HepG2 (cell line): ENCODE results near the gene CARD9.

Source experiments
- FOXJ3 ChIP-seq: sonication (generic); formaldehyde crosslinking; IDR thresholded peaks from 2 replicates; pipeline ENCODE4 v1.4.0; 2020; ENCODE audit warnings: missing genetic modification reagents, mild to moderate bottlenecking, borderline replicate concordance
- JUND ChIP-seq: sonication (generic); formaldehyde crosslinking; IDR thresholded peaks from 2 replicates; pipeline ENCODE4 v1.8.0; 2022; ENCODE audit warnings: mild to moderate bottlenecking, missing genetic modification reagents
- KAT2B ChIP-seq: fragments of 150-350 bp; IDR thresholded peaks from 2 replicates; pipeline ENCODE4 v1.6.1; 2014; ENCODE audit warnings: low read depth, low read length, borderline replicate concordance
- KLF13 ChIP-seq: sonication (generic); formaldehyde crosslinking; IDR thresholded peaks from 2 replicates; pipeline ENCODE4 v1.4.0; 2020; ENCODE audit warnings: mild to moderate bottlenecking, missing genetic modification reagents
- NR2C2 ChIP-seq: sonication (generic); formaldehyde crosslinking; IDR thresholded peaks from 2 replicates; pipeline ENCODE4 v1.4.0; 2020; ENCODE audit warnings: missing genetic modification reagents, mild to moderate bottlenecking, moderate library complexity, borderline replicate concordance
- POLR2A ChIP-seq, 2 experiments: IDR thresholded peaks; 2 replicates each; pipeline ENCODE4 v1.6.1; 2011; ENCODE audit warnings: low read depth in 2 of 2, low read length in 2 of 2, mild to moderate bottlenecking in 1 of 2, moderate library complexity in 1 of 2; ENCODE audit not compliant: insufficient read depth in 1 of 2
- ZBTB1 ChIP-seq: sonication (generic); formaldehyde crosslinking; IDR thresholded peaks from 2 replicates; pipeline ENCODE4 v1.4.0; 2020; ENCODE audit warnings: missing genetic modification reagents, borderline replicate concordance
- ZFX ChIP-seq: sonication (generic); formaldehyde crosslinking; IDR thresholded peaks from 2 replicates; pipeline ENCODE4 v1.4.0; 2020; ENCODE audit warnings: mild to moderate bottlenecking, low read depth, missing genetic modification reagents, moderate library complexity
- ZNF740 ChIP-seq: sonication (generic); formaldehyde crosslinking; IDR thresholded peaks from 2 replicates; pipeline ENCODE4 v1.4.0; 2020; ENCODE audit warnings: missing genetic modification reagents
- TF ChIP-seq, protein P1 (sequence below): sonication (generic); formaldehyde crosslinking; IDR thresholded peaks from 2 replicates; pipeline ENCODE4 v1.4.0; 2020; ENCODE audit warnings: missing genetic modification reagents

GRCh38 chr9:136326761-136327303, 46.6 kb downstream of the CARD9 start:
- no peak for TF ChIP-seq ZNF740
- TF ChIP-seq, protein P1, sequence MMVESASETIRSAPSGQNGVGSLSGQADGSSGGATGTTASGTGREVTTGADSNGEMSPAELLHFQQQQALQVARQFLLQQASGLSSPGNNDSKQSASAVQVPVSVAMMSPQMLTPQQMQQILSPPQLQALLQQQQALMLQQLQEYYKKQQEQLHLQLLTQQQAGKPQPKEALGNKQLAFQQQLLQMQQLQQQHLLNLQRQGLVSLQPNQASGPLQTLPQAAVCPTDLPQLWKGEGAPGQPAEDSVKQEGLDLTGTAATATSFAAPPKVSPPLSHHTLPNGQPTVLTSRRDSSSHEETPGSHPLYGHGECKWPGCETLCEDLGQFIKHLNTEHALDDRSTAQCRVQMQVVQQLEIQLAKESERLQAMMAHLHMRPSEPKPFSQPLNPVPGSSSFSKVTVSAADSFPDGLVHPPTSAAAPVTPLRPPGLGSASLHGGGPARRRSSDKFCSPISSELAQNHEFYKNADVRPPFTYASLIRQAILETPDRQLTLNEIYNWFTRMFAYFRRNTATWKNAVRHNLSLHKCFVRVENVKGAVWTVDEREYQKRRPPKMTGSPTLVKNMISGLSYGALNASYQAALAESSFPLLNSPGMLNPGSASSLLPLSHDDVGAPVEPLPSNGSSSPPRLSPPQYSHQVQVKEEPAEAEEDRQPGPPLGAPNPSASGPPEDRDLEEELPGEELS: no peak
- no peak for TF ChIP-seq FOXJ3 (CRISPR knock-in tag)
- no peak for TF ChIP-seq JUND (CRISPR knock-in tag)
- TF ChIP-seq KLF13 (CRISPR knock-in tag): no peak
- no peak for TF ChIP-seq POLR2A (IDR thresholded peaks at IDR 0.05; ENCODE audit: insufficient read depth in 1 of 2, low read depth in 2 of 2, low read length in 2 of 2)
- no peak for TF ChIP-seq NR2C2
- no peak for TF ChIP-seq ZFX (CRISPR knock-in tag)
- TF ChIP-seq KAT2B: no peak
- TF ChIP-seq ZBTB1 (CRISPR knock-in tag): no peak
